H7 (cell line): ENCODE data around the gene RASEF. TPM values are rescaled to one million over a fixed set of nuclear protein-coding genes. Genes with fewer than 3 reads are reported as not detected.

ENCODE experiments used
- DNase-seq: peaks from one replicate; pipeline ENCODE4 v3.0.0; 2012
- H3K27me3 ChIP-seq: 2 replicates; pipeline ENCODE4 v1.6.0; 2011; ENCODE audit warnings: mild to moderate bottlenecking, low read length; ENCODE audit not compliant: control insufficient read depth, insufficient read depth
- H3K36me3 ChIP-seq: replicated peaks from 2 replicates; pipeline ENCODE4 v1.5.1; 2011; ENCODE audit warnings: low read length; ENCODE audit not compliant: control insufficient read depth, insufficient read depth
- H3K4me3 ChIP-seq: 2 replicates; pipeline ENCODE4 v1.5.1; 2011; ENCODE audit warnings: low read depth, mild to moderate bottlenecking, control low read depth, low read length, moderate library complexity; ENCODE audit not compliant: insufficient read depth
- total RNA-seq: library from RNA; depleted of rRNA; stranded (reverse); fragments of >200 nt; shearing (Covaris generic); gene quantifications from 2 replicates; pipeline ENCODE4 v1.2.3, GENCODE V29; 2014

The RASEF gene
- total RNA-seq, 1 experiment from 2014 or later = 1.2 TPM

DNA sequence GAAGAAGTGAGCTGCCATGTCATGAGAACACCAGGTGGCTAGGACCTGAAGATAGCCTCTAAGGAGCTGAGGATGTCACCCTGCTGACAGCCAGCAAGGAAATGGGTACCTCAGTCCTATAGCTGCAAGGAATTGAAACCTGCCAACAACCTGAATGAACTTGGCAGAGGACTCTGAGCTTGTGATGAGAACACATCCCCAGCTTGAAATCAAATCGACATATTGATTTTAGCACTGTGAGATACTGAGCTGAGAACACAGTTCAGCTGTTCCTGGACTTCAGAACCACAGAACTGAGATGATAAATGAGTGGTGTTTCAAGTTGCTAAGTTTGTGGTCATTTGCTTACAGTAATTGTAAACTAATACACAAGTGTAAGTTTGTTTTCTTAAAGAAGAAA, 5.5 kb upstream of the RASEF start:
- no peaks in the 10 kb centered on the region for H3K36me3 ChIP-seq
- no peak overlapping the region for H3K4me3 ChIP-seq
- no peak for DNase-seq
- peaks cover 16% of the 10 kb centered on the region for H3K27me3 ChIP-seq

DNA sequence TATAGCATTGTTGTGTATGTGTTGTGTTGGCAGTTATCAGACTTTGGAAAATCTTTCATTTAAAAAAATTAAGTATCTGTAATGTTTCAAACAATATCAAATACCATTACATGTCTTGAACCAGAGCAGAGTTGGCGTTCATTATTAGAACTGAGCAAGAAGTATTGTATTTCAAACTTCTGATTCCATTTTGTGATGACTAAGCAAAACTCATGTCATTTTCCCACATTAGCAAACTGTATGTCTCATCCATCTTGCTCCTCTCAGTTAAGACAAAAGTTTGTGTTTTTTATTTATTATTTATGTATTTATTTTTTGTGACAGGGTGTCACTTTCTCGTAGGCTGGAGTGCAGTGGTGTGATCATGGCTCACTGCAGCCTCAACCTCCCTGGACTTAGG, 4.6 kb upstream of the RASEF start:
- no peaks in the 10 kb centered on the region for H3K36me3 ChIP-seq
- H3K27me3 ChIP-seq = peaks cover 24% of the 10 kb centered on the region
- DNase-seq = no peak
- H3K4me3 ChIP-seq = no peak overlapping the region

DNA sequence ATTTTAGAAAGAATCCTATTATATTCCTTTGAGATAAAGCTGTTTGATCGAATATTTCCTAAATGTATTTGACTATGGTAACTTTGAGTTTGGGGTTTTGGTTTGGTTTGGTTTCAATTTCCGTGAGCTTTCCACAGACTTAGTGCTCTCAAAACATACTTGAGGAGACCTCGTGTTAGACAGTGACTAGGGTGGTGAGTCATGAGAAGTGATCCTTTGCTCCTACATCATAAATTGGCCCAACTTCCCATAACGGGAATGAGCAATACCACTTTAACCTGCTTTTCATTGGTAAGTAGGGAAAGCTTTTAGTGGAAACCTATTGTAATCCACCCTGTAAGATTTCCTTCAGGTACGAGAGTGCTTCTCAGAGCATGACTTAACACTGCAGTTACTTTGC, 3.8 kb upstream of the RASEF start:
- H3K36me3 ChIP-seq = no peaks in the 10 kb centered on the region
- DNase-seq = no peak
- no peak overlapping the region for H3K4me3 ChIP-seq
- peaks cover 32% of the 10 kb centered on the region for H3K27me3 ChIP-seq

DNA sequence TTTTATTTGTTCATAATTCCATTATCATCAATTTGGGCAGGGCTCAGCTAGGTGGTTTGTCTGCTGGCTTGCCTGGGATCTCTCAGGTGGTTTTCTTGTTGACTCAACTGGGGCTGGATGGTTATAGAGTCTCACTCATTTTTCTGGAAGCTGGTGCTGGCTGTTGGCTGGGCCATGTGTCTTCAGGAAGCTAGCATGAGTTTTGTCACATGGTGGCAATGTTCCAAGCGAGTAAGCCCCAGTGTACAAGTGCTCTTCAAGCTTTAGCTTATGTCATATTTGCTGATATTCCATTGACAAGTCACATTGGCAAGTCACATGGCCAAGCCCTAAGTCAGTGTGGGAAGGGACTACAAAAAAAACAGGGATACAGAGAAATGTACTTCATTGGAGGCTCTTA, 2.3 kb upstream of the RASEF start:
- Histone ChIP-seq H3K4me3 (no peak overlapping the region), H3K27me3 (peaks cover 48% of the 10 kb centered on the region), H3K36me3 (no peaks in the 10 kb centered on the region)
- DNase-seq = no peak

DNA sequence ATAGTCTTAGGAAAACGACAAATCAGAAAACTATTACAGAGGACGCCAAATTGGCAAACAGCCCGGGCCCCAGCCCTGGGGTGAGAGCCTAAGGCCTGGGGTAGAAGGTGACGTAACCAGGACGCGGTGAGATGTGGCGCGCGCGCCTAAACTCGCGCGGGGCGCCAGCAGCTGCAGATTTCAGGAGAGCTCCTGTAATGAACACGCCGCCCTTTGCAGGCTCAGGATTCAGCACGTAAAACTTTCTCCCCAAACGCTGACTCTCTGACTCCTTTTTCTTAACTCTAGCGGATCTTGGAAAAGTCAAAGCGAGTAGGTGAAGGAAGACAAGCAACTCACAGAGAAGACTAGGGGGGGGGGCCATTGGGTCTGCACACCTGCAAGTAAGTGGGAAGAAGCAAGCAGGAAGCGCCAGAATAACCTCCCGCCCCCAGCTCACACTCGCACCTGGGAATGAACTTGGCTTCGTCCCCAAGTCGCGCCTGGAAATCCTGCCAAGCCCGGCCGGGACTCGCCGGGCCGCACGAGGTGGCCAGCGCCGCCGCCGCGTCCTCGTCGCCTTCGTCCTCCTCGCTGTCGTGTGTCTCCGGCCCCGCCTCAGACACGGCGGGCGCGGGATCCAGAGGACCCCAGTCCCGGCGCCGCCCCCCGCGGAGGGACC, 822 bp downstream of the RASEF start:
- peak; percentile 72 for DNase-seq
- Histone ChIP-seq H3K36me3 (no peaks in the 10 kb centered on the region), H3K27me3 (peaks cover 53% of the 10 kb centered on the region), H3K4me3 (peak overlapping the region; percentile 57)

DNA sequence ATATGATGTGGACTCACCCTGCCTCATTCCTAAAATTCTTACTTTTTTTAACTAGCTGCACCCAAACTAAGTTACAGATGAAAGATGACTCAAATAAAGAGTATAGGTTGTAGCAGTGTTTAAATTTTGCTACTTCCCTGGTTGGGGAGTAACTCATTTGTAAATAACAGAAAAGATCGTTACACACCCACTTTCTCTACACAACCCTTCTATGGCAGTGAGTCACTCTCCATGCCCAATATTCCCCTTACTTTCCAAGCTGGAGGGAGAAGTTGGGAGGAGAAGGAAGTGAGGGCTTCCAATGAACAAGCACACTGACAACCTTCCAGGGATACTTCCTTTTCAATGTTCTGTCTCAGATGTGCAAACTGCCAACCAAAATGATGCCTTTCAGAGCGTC, 1.9 kb downstream of the RASEF start:
- H3K27me3 ChIP-seq = peaks cover 53% of the 10 kb centered on the region
- H3K4me3 ChIP-seq = no peak overlapping the region
- DNase-seq = no peak
- H3K36me3 ChIP-seq = no peaks in the 10 kb centered on the region

DNA sequence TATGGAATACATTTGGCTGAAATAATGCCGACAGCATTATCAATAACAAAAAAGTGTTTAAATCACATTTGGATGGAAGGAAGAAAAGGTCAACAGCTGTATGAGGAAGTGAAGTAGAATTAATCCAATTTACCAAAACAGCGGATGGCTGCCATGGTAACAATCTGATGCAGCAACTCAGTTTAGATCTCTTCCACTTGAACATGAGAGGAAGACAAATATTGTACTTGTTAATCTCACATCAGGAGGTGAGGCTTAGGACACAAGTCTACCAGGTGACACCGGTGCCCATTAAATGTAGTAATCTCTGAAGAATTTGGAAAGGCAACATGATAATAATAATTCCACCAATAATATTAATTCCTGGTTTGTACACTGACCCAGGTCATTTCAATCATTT, 2.4 kb downstream of the RASEF start:
- DNase-seq = no peak
- peaks cover 51% of the 10 kb centered on the region for H3K27me3 ChIP-seq
- no peak overlapping the region for H3K4me3 ChIP-seq

DNA sequence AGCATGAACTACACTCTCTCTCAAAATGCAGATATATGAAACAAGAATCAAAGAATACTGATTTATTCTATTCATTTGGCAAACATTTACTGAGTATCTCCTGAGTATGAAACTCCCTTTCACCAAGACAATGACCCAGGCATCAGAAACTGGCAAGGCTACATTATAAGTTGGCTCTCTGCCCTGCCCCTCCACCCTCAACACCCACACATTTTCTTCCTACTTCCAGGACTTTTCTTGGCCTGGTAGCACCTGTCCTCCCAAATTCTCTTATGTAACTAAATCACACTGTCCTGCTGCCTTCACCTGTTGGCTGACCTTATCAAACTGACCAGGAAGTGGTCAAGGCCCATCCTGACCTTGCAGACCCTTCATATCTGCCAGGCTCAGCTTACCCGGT, 3.5 kb downstream of the RASEF start:
- Histone ChIP-seq H3K27me3 (peaks cover 46% of the 10 kb centered on the region), H3K4me3 (no peak overlapping the region), H3K36me3 (no peaks in the 10 kb centered on the region)
- no peak for DNase-seq

More for the DNA sequence above, 2.4 kb downstream of the RASEF start:
- no peaks in the 10 kb centered on the region for H3K36me3 ChIP-seq

DNA sequence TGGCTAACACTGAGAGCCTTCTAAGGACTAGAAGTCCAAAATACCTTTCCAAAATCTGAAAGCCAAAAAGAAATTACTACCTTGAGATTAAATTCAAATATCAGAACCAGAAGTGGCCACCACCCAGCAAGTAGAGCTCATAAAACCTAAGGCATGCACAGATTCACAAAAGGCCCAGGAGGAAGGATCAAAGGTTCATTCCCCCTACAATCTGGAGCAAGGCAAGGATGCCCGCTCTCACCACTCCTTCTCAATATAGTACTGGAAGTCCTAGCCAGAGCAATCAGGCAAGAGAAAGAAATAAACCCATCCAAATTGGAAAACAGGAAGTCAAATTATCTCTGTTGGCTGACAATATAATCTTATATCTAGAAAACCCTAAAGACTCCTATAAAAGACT, 6.0 kb downstream of the RASEF start:
- Histone ChIP-seq H3K27me3 (peaks cover 22% of the 10 kb centered on the region), H3K36me3 (no peaks in the 10 kb centered on the region), H3K4me3 (no peak overlapping the region)
- DNase-seq = no peak

DNA sequence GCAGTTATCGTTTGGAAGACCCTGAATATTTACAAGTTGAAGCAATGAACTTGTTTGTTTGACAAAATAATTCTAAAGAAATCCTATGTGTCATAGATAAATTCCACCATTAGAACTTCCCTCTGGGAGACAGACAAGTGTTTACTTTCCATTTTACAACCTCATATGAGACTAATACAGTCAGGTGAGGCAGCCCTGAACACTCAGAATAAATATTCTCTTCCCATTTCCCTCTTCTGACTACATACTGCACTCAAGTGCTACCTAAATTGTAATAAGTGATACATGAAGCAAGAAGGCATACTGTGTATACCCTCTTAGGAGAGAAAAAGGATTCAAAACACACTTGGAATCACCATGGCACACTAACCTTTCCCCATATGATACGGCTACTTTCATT, 6.8 kb downstream of the RASEF start:
- no peak overlapping the region for H3K4me3 ChIP-seq
- peaks cover 15% of the 10 kb centered on the region for H3K27me3 ChIP-seq
- DNase-seq = no peak
- no peaks in the 10 kb centered on the region for H3K36me3 ChIP-seq

DNA sequence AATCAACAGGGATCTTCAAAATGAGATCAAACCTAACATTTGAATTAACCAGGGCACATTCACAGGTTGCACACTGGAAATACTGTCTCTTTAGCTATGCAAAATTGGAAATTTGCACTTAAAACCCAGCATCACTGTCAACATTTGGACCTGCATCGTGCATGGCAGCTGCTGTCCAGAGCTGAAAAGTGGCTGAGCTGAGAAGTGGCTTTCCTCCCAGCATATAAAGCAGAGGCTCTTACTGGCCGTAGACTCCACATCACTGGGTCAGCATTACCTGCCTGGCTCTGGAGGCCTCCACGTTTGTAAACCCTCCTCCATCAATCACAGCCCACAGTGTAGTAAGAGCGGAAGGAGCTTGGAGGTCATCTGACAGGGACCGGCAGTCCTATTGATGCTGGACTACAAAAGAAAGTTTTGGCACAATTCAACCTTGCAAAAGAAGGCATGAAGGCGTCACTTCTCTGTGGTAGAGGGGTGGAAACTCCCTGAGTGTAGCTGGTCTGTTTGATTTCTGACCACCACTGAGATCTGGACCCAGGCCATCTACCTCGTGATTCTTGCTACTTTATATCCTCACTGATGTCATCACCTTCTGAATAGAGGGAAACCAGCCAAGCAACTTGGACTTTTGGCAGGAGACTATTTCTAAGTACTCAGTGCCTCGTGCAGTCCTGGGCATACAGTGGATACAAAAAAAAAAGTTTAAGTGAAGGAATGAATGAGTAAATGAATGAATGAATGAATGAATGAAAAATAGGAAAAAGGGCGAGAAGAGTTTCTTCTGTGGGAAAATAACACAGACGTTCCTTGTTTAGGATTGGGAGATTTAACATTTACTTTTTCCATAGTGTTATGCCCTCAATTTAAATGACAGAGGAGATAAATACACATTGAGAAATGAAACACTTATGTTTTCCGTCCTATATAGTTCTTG, 14.8 kb downstream of the RASEF start:
- no peak overlapping the region for H3K4me3 ChIP-seq
- no peak for DNase-seq
- no peaks in the 10 kb centered on the region for H3K27me3 ChIP-seq
- no peaks in the 10 kb centered on the region for H3K36me3 ChIP-seq

DNA sequence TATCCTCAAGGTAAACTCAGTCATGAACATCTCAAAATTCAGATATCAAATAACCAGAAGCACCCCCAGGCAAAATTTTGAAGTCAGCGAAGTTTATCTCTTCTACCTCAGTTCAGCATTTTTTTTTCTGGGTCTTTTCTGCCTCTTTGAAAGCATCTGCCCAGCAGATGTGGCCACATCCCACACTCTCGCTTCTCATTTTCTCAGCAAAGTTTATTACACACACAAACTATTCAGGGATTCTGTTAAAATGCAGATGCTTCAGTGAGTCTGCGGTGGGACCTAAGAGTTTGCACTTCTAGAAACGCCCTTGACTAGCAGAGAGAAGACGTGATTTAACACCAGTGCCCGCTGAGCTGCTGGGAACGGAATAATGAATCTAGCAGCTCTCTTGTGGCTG, 19.3 kb downstream of the RASEF start:
- DNase-seq = no peak
- no peak overlapping the region for H3K4me3 ChIP-seq
- no peaks in the 10 kb centered on the region for H3K36me3 ChIP-seq
- no peaks in the 10 kb centered on the region for H3K27me3 ChIP-seq

DNA sequence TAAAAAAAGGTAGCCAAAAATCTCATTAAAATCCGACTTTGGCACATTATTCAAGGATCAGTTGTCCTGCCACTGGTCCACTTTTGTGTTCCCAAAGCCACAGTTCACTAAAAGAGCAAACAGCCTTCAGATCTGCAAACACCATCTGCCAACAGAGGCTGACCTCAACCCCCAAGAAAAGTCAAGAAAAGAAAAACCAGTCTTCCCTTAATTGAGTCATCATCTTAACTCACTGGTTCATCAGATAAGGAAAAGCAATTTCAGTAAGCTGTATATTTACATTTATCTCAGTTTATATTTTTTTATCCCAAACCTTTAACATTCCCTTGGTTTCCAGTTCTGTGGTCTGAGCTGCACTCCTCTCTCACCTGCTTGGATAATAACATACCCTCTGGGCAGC, 21.2 kb downstream of the RASEF start:
- Histone ChIP-seq H3K36me3 (no peaks in the 10 kb centered on the region), H3K27me3 (no peaks in the 10 kb centered on the region), H3K4me3 (no peak overlapping the region)
- no peak for DNase-seq

DNA sequence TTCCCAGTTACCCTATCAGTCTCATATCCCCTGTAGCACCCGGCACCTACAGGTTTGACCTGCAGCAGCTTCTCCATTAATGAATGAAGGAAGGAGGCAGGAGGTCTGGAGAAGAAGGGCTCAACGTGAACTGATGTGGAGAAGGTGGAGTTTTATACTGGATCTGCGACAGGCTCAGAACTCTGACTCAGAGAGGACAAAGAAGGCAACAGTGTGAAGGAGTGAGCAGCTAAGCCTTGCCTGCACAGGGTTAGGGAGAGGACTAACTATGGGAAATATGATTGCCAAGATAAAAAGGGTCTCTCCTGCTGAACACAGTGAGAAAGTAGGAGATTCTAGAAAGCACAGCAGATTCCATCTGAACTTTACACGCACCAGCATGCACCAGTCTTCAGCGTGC, 23.6 kb downstream of the RASEF start:
- no peak for DNase-seq
- Histone ChIP-seq H3K36me3 (no peaks in the 10 kb centered on the region), H3K27me3 (no peaks in the 10 kb centered on the region), H3K4me3 (no peak overlapping the region)

DNA sequence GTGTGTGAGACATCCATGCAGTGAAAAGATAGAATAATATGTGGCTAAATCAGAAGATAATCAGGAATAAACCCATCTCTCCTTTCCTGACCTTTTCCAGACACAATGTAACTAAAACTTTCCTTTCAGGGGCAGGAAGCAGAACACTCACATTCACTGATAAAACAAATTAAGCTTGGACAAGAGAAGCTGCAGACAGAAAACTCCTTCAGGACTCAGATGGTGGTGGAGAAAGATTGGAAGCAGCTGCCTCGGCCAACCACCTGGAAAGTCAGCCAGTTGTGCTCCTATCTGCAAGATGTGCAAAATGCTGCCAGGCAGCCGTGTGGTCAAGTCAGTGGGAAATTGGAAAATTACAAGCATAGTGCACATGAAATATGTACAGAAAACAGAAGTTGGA, 26.9 kb downstream of the RASEF start:
- no peak for DNase-seq
- H3K36me3 ChIP-seq = no peaks in the 10 kb centered on the region
- H3K27me3 ChIP-seq = no peaks in the 10 kb centered on the region

More for the DNA sequence above, 26.9 kb downstream of the RASEF start:
- H3K4me3 ChIP-seq = no peak overlapping the region
